ENCODE measurements around the gene HIBCH. TPM values are rescaled to one million over a fixed set of nuclear protein-coding genes. Genes with fewer than 3 reads are reported as not detected.
A peak's percentile ranks its signal among the peaks of the same experiment; 100 is the strongest.
"Not testable (repeated sequence)": the region's sequence is repeated elsewhere in the genome, so short reads cannot be mapped to it uniquely, and the experiment has no call there.

The HIBCH gene
- total RNA-seq, 1 donor from 2014 or later = 23.3 TPM

DNA sequence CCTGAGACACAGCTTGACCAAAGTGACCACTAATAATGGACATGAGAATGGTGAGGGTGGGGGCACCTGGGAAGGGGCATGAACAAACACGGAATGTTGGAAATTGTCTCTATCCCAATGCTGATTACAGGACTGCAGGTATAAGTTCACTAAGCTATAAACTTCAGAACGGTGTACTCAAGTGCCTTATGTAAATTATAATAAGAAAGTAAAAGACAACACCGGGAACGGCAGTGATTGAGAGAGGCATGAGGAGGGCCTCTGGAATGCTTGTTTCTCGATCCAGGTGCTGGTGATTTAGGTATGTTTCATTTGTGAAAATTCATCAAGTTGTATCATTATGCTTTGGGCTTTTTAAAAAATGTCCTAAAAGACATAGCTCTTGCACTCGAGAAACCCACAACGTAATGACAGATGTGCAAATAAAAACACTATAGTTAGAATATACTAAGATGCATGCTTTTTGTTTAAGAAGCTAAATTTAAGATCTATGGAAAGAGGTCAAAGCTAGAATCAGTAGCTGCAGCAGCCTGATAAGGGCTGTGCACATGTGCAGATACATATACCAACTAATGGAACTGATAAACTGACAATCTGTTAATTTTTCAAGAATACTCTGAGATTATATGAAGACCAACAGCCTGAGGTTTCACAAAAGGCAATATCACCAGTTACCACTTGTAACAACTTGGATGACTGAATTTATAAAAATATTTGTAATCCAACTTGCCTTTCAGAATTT, 7.6 kb downstream of the HIBCH start:
- DNase-seq (no peak), ATAC-seq (peak; percentile 51)
- TF ChIP-seq CTCF (IDR thresholded peaks at IDR 0.05) = no peak
- Histone ChIP-seq H3K4me1 (peaks cover 7% of the 10 kb centered on the region), H3K36me3 (peaks cover 11% of the 10 kb centered on the region), H3K9me3 (no peaks in the 10 kb centered on the region), H3K27me3 (no peaks in the 10 kb centered on the region), H3K4me3 (no peak overlapping the region), H3K27ac (no peak overlapping the region)
- intact Hi-C loops (cut with DNase I) = no loop called here

DNA sequence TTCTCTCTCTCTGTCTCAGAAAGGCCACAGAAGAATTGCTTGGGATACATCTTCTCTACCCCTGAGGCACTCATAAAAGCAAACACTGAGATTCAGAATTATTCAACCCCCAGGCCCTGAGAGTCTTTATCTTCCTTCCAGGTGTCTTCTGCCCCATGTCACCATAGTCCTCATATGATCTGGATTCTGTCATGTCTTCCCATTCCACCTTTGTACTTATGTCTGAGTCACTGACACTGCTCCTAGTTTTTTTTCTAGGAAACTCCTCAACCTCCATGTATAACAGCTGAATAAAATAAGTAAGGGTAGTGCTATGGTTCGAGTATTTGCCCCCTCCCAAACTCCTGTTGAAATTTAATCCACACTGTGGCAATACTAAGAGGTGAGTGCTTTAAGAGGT, 11.6 kb downstream of the HIBCH start:
- Histone ChIP-seq H3K27me3 (no peaks in the 10 kb centered on the region), H3K4me1 (no peaks in the 10 kb centered on the region), H3K4me3 (no peak overlapping the region), H3K9me3 (no peaks in the 10 kb centered on the region), H3K27ac (no peak overlapping the region), H3K36me3 (peaks cover 11% of the 10 kb centered on the region)
- no peak for DNase-seq
- intact Hi-C loops (cut with DNase I) = no loop called here
- TF ChIP-seq CTCF (IDR thresholded peaks at IDR 0.05) = no peak
- no peak for ATAC-seq

DNA sequence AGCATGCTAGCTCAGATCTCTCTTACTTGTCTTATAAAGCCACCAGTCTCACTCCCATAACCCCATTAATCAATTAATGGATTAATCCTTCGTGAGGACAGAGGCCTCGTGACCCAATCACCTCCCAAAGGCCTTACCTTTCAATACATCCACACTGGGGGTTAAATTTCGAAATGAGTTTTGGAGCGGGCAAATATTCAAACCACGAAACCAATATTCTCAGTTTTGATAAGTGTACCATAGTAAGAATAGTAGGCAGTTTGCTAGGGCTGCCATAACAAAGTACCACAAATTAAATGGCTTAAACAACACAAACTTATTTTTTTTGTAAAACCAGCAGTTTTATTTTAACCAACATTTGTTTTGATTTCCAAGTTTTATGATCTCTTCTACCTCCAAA, 15.2 kb downstream of the HIBCH start:
- Histone ChIP-seq H3K9me3 (no peaks in the 10 kb centered on the region), H3K4me1 (no peaks in the 10 kb centered on the region), H3K27ac (no peak overlapping the region), H3K27me3 (no peaks in the 10 kb centered on the region), H3K4me3 (no peak overlapping the region), H3K36me3 (peaks cover 4% of the 10 kb centered on the region)
- ATAC-seq (no peak), DNase-seq (no peak)
- TF ChIP-seq CTCF (IDR thresholded peaks at IDR 0.05) = no peak
- intact Hi-C loops (cut with DNase I) = no loop called here

- Histone ChIP-seq H3K27me3 (no peaks in the 10 kb centered on the region), H3K36me3 (no peaks in the 10 kb centered on the region), H3K4me1 (no peaks in the 10 kb centered on the region), H3K4me3 (no peak overlapping the region), H3K9me3 (no peaks in the 10 kb centered on the region), H3K27ac (no peak overlapping the region)
- no peak for TF ChIP-seq CTCF (IDR thresholded peaks at IDR 0.05)
- ATAC-seq (no peak), DNase-seq (no peak)
- intact Hi-C loops (cut with DNase I) = no loop called here
These were observed 16.0 kb downstream of the HIBCH start for GRCh38 chr2:190303647-190304046.

- no peak overlapping the region for H3K27ac ChIP-seq
- H3K4me3 ChIP-seq = no peak overlapping the region
- no peaks in the 10 kb centered on the region for H3K9me3 ChIP-seq
- no peaks in the 10 kb centered on the region for H3K4me1 ChIP-seq
- no peaks in the 10 kb centered on the region for H3K27me3 ChIP-seq
- no peaks in the 10 kb centered on the region for H3K36me3 ChIP-seq
- intact Hi-C loops (cut with DNase I) = no loop called here
- TF ChIP-seq CTCF (IDR thresholded peaks at IDR 0.05) = no peak
- DNase-seq = no peak
- no peak for ATAC-seq
These were observed 17.6 kb downstream of the HIBCH start for GRCh38 chr2:190302052-190302451.

GRCh38 chr2:190301032-190301431, 18.6 kb downstream of the HIBCH start:
- peaks cover under 1% of the 10 kb centered on the region for H3K36me3 ChIP-seq
- H3K9me3 ChIP-seq = no peaks in the 10 kb centered on the region
- DNase-seq (no peak), ATAC-seq (no peak)
- TF ChIP-seq CTCF (IDR thresholded peaks at IDR 0.05) = no peak
- no peak overlapping the region for H3K4me3 ChIP-seq
- H3K4me1 ChIP-seq = no peaks in the 10 kb centered on the region
- H3K27ac ChIP-seq = no peak overlapping the region
- H3K27me3 ChIP-seq = no peaks in the 10 kb centered on the region
- intact Hi-C loops (cut with DNase I) = no loop called here

DNA sequence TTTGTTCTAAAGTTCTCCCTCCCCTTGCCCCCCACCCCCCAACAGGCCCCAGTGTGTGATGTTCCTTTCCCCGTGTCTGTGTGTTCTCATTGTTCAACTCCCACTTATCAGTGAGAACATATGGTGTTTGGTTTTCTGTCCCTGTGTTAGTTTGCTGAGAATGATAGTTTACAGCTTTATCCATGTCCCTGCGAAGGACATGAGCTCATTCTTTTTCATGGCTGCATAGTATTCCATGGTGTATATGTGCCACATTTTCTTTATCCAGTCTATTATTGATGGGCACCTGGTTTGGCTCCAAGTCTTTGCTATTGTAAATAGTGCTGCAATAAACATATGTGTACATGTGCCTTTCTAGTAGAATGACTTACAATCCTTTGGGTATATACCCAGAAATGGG, 21.7 kb downstream of the HIBCH start:
- H3K36me3 ChIP-seq = peaks cover 24% of the 10 kb centered on the region
- ATAC-seq = not testable (repeated sequence)

More for the DNA sequence above, 21.7 kb downstream of the HIBCH start:
- H3K27ac ChIP-seq; DNase-seq; H3K4me1 ChIP-seq; H3K9me3 ChIP-seq; H3K4me3 ChIP-seq; H3K27me3 ChIP-seq; intact Hi-C loops (cut with DNase I): not testable (repeated sequence)

All from upper lobe of right lung (tissue), 1 donor.